ENCODE data around the gene INPP5D. TPM values are rescaled to one million over a fixed set of nuclear protein-coding genes. Genes with fewer than 3 reads are reported as not detected.
"Not testable (repeated sequence)": the region's sequence is repeated elsewhere in the genome, so short reads cannot be mapped to it uniquely, and the experiment has no call there.

INPP5D gene
- total RNA-seq, 1 donor from 2014 or later = 33.3 TPM

GRCh38 chr2:233013027-233013461 lies 47.1 kb upstream of the INPP5D start, which contains the start of gene NGEF:
Gene NGEF (minus strand): TSS chr2:233013256. CDS start chr2:232974890, 38,366 bp downstream.
- intact Hi-C loops (cut with DNase I) = no loop called here
- H3K27ac ChIP-seq = no peak within 1 kb of the TSS
- TF ChIP-seq CTCF (IDR thresholded peaks at IDR 0.05) = no peak
- no peaks in the 10 kb centered on the region for H3K36me3 ChIP-seq
- peaks cover 3% of the 10 kb centered on the region for H3K4me1 ChIP-seq
- H3K9me3 ChIP-seq = no peaks in the 10 kb centered on the region
- DNase-seq = no peak
- H3K27me3 ChIP-seq = no peaks in the 10 kb centered on the region
- no peak within 1 kb of the TSS for H3K4me3 ChIP-seq
- ATAC-seq = no peak

GRCh38 chr2:233013650-233014049 lies 46.5 kb upstream of the INPP5D start:
- intact Hi-C loops (cut with DNase I) = no loop called here
- no peak for TF ChIP-seq CTCF (IDR thresholded peaks at IDR 0.05)
- Histone ChIP-seq H3K27ac (no peak overlapping the region), H3K36me3 (no peaks in the 10 kb centered on the region), H3K4me1 (peaks cover 3% of the 10 kb centered on the region), H3K4me3 (no peak overlapping the region), H3K27me3 (no peaks in the 10 kb centered on the region), H3K9me3 (no peaks in the 10 kb centered on the region)
- ATAC-seq = no peak
- DNase-seq = no peak

- Histone ChIP-seq H3K36me3 (no peaks in the 10 kb centered on the region), H3K9me3 (no peaks in the 10 kb centered on the region), H3K4me1 (peaks cover 3% of the 10 kb centered on the region), H3K27ac (no peak overlapping the region), H3K4me3 (no peak overlapping the region), H3K27me3 (no peaks in the 10 kb centered on the region)
- intact Hi-C loops (cut with DNase I) = no loop called here
- no peak for ATAC-seq
- no peak for TF ChIP-seq CTCF (IDR thresholded peaks at IDR 0.05)
- no peak for DNase-seq
These were observed 45.0 kb upstream of the INPP5D start for GRCh38 chr2:233015019-233015645.

GRCh38 chr2:233017947-233018346 lies 42.2 kb upstream of the INPP5D start:
- TF ChIP-seq CTCF (IDR thresholded peaks at IDR 0.05) = no peak
- Histone ChIP-seq H3K4me1 (no peaks in the 10 kb centered on the region), H3K27ac (no peak overlapping the region), H3K27me3 (no peaks in the 10 kb centered on the region), H3K4me3 (no peak overlapping the region), H3K36me3 (no peaks in the 10 kb centered on the region), H3K9me3 (no peaks in the 10 kb centered on the region)
- DNase-seq = no peak
- intact Hi-C loops (cut with DNase I) = no loop called here
- no peak for ATAC-seq

- intact Hi-C loops (cut with DNase I); DNase-seq: not testable (repeated sequence)
These were observed 40.5 kb upstream of the INPP5D start for GRCh38 chr2:233019610-233020009.

GRCh38 chr2:233020454-233020853 lies 39.7 kb upstream of the INPP5D start:
- intact Hi-C loops (cut with DNase I) = no loop called here
- DNase-seq (no peak), ATAC-seq (no peak)
- H3K36me3 ChIP-seq = no peaks in the 10 kb centered on the region
- H3K9me3 ChIP-seq = no peaks in the 10 kb centered on the region
- H3K4me1 ChIP-seq = no peaks in the 10 kb centered on the region
- TF ChIP-seq CTCF (IDR thresholded peaks at IDR 0.05) = no peak
- H3K27me3 ChIP-seq = no peaks in the 10 kb centered on the region
- H3K4me3 ChIP-seq = no peak overlapping the region
- no peak overlapping the region for H3K27ac ChIP-seq

More at GRCh38 chr2:233019610-233020009, 40.5 kb upstream of the INPP5D start:
- H3K4me1 ChIP-seq, ATAC-seq, H3K36me3 ChIP-seq, H3K9me3 ChIP-seq, H3K27me3 ChIP-seq, H3K27ac ChIP-seq, H3K4me3 ChIP-seq: not testable (repeated sequence)
